Effector memory CD4-positive, alpha-beta T cell (primary cell): ENCODE results near the gene SLC41A3.
"Not testable (repeated sequence)": the region's sequence is repeated elsewhere in the genome, so short reads cannot be mapped to it uniquely, and the experiment has no call there.

Source experiments
- DNase-seq, 3 donors: peaks; one replicate each; pipeline ENCODE4 v3.0.0-alpha.2; 2020
- H3K27ac ChIP-seq: 2 replicates; pipeline ENCODE4 v1.7.0; 2013; ENCODE audit warnings: mild to moderate bottlenecking, low read length, moderate library complexity; ENCODE audit not compliant: insufficient read depth, poor library complexity, severe bottlenecking
- H3K27me3 ChIP-seq: replicated peaks from 2 replicates; pipeline ENCODE4 v1.7.0; 2013; ENCODE audit warnings: mild to moderate bottlenecking, low read length; ENCODE audit not compliant: insufficient read depth, control insufficient read depth, poor library complexity, severe bottlenecking
- H3K36me3 ChIP-seq: 2 replicates; pipeline ENCODE4 v1.7.0; 2013; ENCODE audit warnings: mild to moderate bottlenecking, low read length, moderate library complexity; ENCODE audit not compliant: control insufficient read depth, insufficient read depth
- H3K4me1 ChIP-seq: 2 replicates; pipeline ENCODE4 v1.7.0; 2013; ENCODE audit warnings: low read length, mild to moderate bottlenecking; ENCODE audit not compliant: control insufficient read depth, insufficient read depth, poor library complexity, severe bottlenecking
- H3K4me3 ChIP-seq: 2 replicates; pipeline ENCODE4 v1.7.0; 2013; ENCODE audit warnings: low read length, low read depth, mild to moderate bottlenecking; ENCODE audit not compliant: insufficient read depth, poor library complexity, severe bottlenecking
- H3K9me3 ChIP-seq: 2 replicates; pipeline ENCODE4 v1.7.0; 2013; ENCODE audit warnings: mild to moderate bottlenecking, low read length, moderate library complexity; ENCODE audit not compliant: control insufficient read depth

The SLC41A3 gene

DNA sequence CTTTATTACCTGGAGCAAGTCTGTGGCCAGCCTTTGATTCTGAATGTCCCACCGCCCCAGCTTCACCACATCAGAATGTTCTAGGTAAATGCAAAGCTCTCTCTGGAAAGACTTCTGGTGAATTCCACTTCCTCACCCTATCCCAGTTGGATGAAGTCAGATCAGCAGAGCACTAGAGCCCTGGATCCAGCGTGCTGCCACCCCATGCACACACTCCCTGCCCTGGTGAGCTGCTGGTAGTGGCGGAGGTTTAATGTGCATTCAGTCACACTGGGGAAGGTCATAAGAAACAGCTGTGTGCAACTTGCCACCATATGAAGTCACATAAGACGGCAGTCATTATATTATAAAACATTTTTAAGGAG is 16.3 kb upstream of the SLC41A3 start:
- H3K27ac ChIP-seq = no peak overlapping the region
- no peak for DNase-seq

DNA sequence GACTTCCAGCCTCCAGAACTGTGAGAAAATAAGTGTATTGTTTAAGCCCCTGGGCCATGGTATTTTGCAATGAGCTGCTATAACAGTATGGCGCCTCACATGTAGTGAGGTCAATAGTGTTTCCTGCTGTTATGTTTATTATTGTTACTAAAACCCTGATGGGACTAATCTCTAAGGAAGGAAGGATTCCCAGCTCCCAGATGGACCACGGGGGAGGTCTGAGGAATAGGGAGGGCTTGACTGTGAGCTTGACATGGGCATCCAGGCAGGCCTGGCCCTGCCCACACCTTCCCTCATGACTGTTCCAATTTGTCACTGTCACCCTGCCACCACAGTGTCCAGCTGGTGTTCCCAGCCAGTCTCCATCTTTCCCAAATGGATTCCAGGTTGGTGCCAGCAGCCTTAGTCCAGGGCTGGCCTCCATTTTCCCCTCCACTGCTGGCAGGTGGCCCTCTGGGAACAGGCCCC is 14.5 kb upstream of the SLC41A3 start:
- Histone ChIP-seq H3K36me3 (no peaks in the 10 kb centered on the region), H3K9me3 (no peaks in the 10 kb centered on the region), H3K4me1 (no peaks in the 10 kb centered on the region), H3K4me3 (no peak overlapping the region), H3K27ac (no peak overlapping the region), H3K27me3 (no peaks in the 10 kb centered on the region)
- no peak for DNase-seq

More for the DNA sequence above, 16.3 kb upstream of the SLC41A3 start:
- Histone ChIP-seq H3K9me3 (no peaks in the 10 kb centered on the region), H3K4me1 (no peaks in the 10 kb centered on the region), H3K4me3 (no peak overlapping the region), H3K36me3 (no peaks in the 10 kb centered on the region), H3K27me3 (no peaks in the 10 kb centered on the region)

- Histone ChIP-seq H3K9me3 (no peaks in the 10 kb centered on the region), H3K4me3 (no peak overlapping the region), H3K36me3 (no peaks in the 10 kb centered on the region), H3K4me1 (no peaks in the 10 kb centered on the region), H3K27me3 (no peaks in the 10 kb centered on the region), H3K27ac (no peak overlapping the region)
- DNase-seq = no peak
Observed at GRCh38 chr3:126097801-126098200, 13.9 kb upstream of the SLC41A3 start.

DNA sequence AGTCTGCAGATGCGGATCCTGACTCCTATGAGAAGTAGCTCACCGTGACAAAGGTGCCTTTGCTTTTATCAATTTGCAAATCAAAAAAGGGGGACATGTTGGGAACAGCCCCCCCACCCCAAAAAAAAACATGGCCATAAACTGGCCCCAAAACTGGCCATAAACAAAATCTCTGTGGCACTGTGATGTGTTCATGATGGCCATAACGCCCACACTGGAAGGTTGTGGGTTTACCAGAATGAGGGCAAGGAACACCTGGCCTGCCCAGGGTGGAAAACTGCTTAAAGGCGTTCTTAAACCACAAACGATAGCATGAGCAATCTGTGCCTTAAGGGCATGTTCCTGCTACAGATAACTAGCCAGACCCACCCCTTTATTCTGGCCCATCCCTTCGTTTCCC is 12.3 kb upstream of the SLC41A3 start:
- not testable (repeated sequence) for H3K9me3 ChIP-seq, H3K36me3 ChIP-seq, DNase-seq, H3K4me3 ChIP-seq, H3K4me1 ChIP-seq, H3K27me3 ChIP-seq, H3K27ac ChIP-seq

GRCh38 chr3:126092128-126092527 is 8.2 kb upstream of the SLC41A3 start:
- H3K36me3 ChIP-seq, DNase-seq, H3K27ac ChIP-seq, H3K27me3 ChIP-seq, H3K4me3 ChIP-seq, H3K4me1 ChIP-seq, H3K9me3 ChIP-seq: not testable (repeated sequence)

DNA sequence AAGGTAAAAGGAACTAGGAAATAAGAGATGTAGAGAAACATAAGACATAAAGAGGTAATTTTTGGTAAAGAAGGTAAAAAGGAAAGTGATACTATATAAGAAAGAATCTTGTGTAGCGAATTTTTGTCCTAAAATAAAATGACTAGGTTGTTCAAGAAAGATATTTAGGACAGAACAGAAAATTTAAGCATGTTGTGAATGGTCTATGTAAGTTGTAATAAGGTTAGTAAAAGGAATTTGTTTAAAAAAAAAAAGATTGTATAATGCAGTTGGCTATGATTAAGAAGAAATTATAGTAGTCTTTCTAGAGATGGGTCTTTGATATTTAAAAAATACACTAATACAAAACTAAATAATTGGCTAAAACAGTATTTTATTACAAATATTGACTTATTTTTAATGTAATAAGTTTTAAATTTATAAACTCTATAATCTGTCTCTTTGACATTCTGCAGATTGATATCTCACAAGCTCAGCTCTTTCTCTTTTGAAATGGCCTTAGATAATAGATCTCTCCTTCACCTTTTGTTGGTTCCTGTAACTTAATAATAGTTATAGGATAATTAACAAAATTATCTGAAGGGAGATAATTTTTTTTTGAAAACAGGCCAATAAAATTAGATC is 3.7 kb upstream of the SLC41A3 start:
- Histone ChIP-seq H3K27me3 (no peaks in the 10 kb centered on the region), H3K4me3 (no peak overlapping the region), H3K36me3 (no peaks in the 10 kb centered on the region), H3K9me3 (no peaks in the 10 kb centered on the region), H3K4me1 (peaks cover 6% of the 10 kb centered on the region), H3K27ac (no peak overlapping the region)
- no peak for DNase-seq

- Histone ChIP-seq H3K4me1 (peaks cover 6% of the 10 kb centered on the region), H3K27me3 (no peaks in the 10 kb centered on the region), H3K4me3 (no peak overlapping the region), H3K27ac (no peak overlapping the region), H3K36me3 (no peaks in the 10 kb centered on the region), H3K9me3 (no peaks in the 10 kb centered on the region)
- DNase-seq = no peak
Observed at GRCh38 chr3:126085841-126086240, 1.9 kb upstream of the SLC41A3 start.

- Histone ChIP-seq H3K27ac (no peak overlapping the region), H3K4me1 (peaks cover 6% of the 10 kb centered on the region), H3K36me3 (no peaks in the 10 kb centered on the region), H3K4me3 (no peak overlapping the region), H3K9me3 (no peaks in the 10 kb centered on the region), H3K27me3 (no peaks in the 10 kb centered on the region)
- DNase-seq = no peak
Observed at GRCh38 chr3:126085276-126085675, 1.4 kb upstream of the SLC41A3 start.

GRCh38 chr3:126084768-126085180 is 850 bp upstream of the SLC41A3 start:
- Histone ChIP-seq H3K4me1 (peaks cover 6% of the 10 kb centered on the region), H3K9me3 (no peaks in the 10 kb centered on the region), H3K27me3 (no peaks in the 10 kb centered on the region), H3K27ac (no peak overlapping the region), H3K4me3 (peak overlapping the region; percentile 76), H3K36me3 (no peaks in the 10 kb centered on the region)
- no peak for DNase-seq

GRCh38 chr3:126083511-126083912 is 412 bp downstream of the SLC41A3 start:
- H3K4me3 ChIP-seq = peak overlapping the region; percentile 76
- DNase-seq = peak in 2 of 3 donors; percentile 16 to 28
- H3K36me3 ChIP-seq = no peaks in the 10 kb centered on the region
- no peaks in the 10 kb centered on the region for H3K27me3 ChIP-seq
- H3K4me1 ChIP-seq = peaks cover 6% of the 10 kb centered on the region
- peak overlapping the region; percentile 86 for H3K27ac ChIP-seq
- H3K9me3 ChIP-seq = no peaks in the 10 kb centered on the region
